Measurements from ENCODE around the gene DHRSX. TPM values are rescaled to one million over a fixed set of nuclear protein-coding genes. Genes with fewer than 3 reads are reported as not detected.
"Not testable (repeated sequence)": the region's sequence is repeated elsewhere in the genome, so short reads cannot be mapped to it uniquely, and the experiment has no call there.

The DHRSX gene
- total and polyA plus RNA-seq, 10 of the 15 experiments (the other 5 are each of a cell fraction or from before 2014, with no cell fraction given): 1.7 to 39.5 (median 16.5) TPM

GRCh38 chrX:2242326-2242725 is 258.4 kb downstream of the DHRSX start:
- BruUV-seq (replicated peaks): no TSS peak
- no peak overlapping the region for H2AFZ ChIP-seq (ENCODE audit: control insufficient read depth, low read depth, low read length)
- in situ Hi-C loops (cut with MboI) (no loop called here), intact Hi-C loops (cut with micrococcal nuclease; ENCODE audit: unreplicated experiment) (no loop called here)
- H3K9me3 ChIP-seq (replicated peaks; ENCODE audit: control insufficient read depth, insufficient read depth, low read length): no peaks in the 10 kb centered on the region
- H4K20me1 ChIP-seq (ENCODE audit: control insufficient read depth, insufficient read depth): no peaks in the 10 kb centered on the region
- SMC1A ChIA-PET (ENCODE audit: uncharacterized antibody, unreplicated experiment): no interaction called here
- no peaks in the 10 kb centered on the region for H3K4me1 ChIP-seq (ENCODE audit: control insufficient read depth, insufficient read depth, low read length)
- POLR2A ChIA-PET: no interaction called here
- DNase-seq (ENCODE audit: low read depth, low spot score) (no peak), FAIRE-seq (no peak), ATAC-seq (no peak)
- no peaks in the 10 kb centered on the region for H3K79me2 ChIP-seq (ENCODE audit: control insufficient read depth, insufficient read depth, low read length)
- H3K9ac ChIP-seq (ENCODE audit: control insufficient read depth, insufficient read depth, low read length): no peak overlapping the region
- no peak overlapping the region for H3K4me2 ChIP-seq (ENCODE audit: control insufficient read depth, insufficient read depth)
- TF ChIP-seq ZNF622 (IDR thresholded peaks at IDR 0.05): no peak
- TF ChIP-seq TARDBP (IDR thresholded peaks at IDR 0.05; ENCODE audit: borderline replicate concordance): no peak
- TF ChIP-seq ZBTB33 (IDR thresholded peaks at IDR 0.05): no peak
- no peak for TF ChIP-seq ASH2L (IDR thresholded peaks at IDR 0.05; ENCODE audit: borderline replicate concordance, low read depth)
- no peak for TF ChIP-seq SPI1 (IDR thresholded peaks at IDR 0.05; ENCODE audit: borderline replicate concordance, insufficient read depth, low read depth, low read length)
- no peak for TF ChIP-seq CHD1 (IDR thresholded peaks at IDR 0.05; ENCODE audit: low read depth, low read length)
- no peak for TF ChIP-seq PKNOX1 (IDR thresholded peaks at IDR 0.05)
- no peak for TF ChIP-seq CREM (IDR thresholded peaks at IDR 0.05; ENCODE audit: low read depth)
- RAD21 ChIA-PET (ENCODE audit: unreplicated experiment): no interaction called here
- H3K27ac ChIP-seq (ENCODE audit: control insufficient read depth, insufficient read depth): no peak overlapping the region
- WGBS (ENCODE audit: insufficient coverage, insufficient replicate concordance, low lambda C conversion rate, missing lambda C conversion rate): 87% methylated on average over 16 of the region's 16 CpGs
- H3K27me3 ChIP-seq (replicated peaks in 1 of 2; ENCODE audit: control insufficient read depth in 2 of 2, insufficient read depth in 2 of 2, low read length in 1 of 2): no peaks in the 10 kb centered on the region
- no peaks in the 10 kb centered on the region for H3K36me3 ChIP-seq (ENCODE audit: control insufficient read depth in 2 of 2, insufficient read depth in 2 of 2, low read length in 1 of 2)
- no peak overlapping the region for H3K4me3 ChIP-seq
- CTCF ChIA-PET: no interaction called here

GRCh38 chrX:2241496-2241895 is 259.3 kb downstream of the DHRSX start:
- H2AFZ ChIP-seq (ENCODE audit: control insufficient read depth, low read depth, low read length); ATAC-seq; BruUV-seq (replicated peaks); H3K79me2 ChIP-seq (ENCODE audit: control insufficient read depth, insufficient read depth, low read length); H3K4me1 ChIP-seq (ENCODE audit: control insufficient read depth, insufficient read depth, low read length); H3K9me3 ChIP-seq (replicated peaks; ENCODE audit: control insufficient read depth, insufficient read depth, low read length); H3K27me3 ChIP-seq (replicated peaks in 1 of 2; ENCODE audit: control insufficient read depth in 2 of 2, insufficient read depth in 2 of 2, low read length in 1 of 2); RAD21 ChIA-PET (ENCODE audit: unreplicated experiment); H3K4me3 ChIP-seq; intact Hi-C loops (cut with micrococcal nuclease; ENCODE audit: unreplicated experiment); H3K4me2 ChIP-seq (ENCODE audit: control insufficient read depth, insufficient read depth); H3K27ac ChIP-seq (ENCODE audit: control insufficient read depth, insufficient read depth); FAIRE-seq; DNase-seq (ENCODE audit: low read depth, low spot score); SMC1A ChIA-PET (ENCODE audit: uncharacterized antibody, unreplicated experiment); H3K9ac ChIP-seq (ENCODE audit: control insufficient read depth, insufficient read depth, low read length); in situ Hi-C loops (cut with MboI); POLR2A ChIA-PET; H4K20me1 ChIP-seq (ENCODE audit: control insufficient read depth, insufficient read depth); CTCF ChIA-PET; H3K36me3 ChIP-seq (ENCODE audit: control insufficient read depth in 2 of 2, insufficient read depth in 2 of 2, low read length in 1 of 2): not testable (repeated sequence)
- WGBS (ENCODE audit: insufficient coverage, insufficient replicate concordance, low lambda C conversion rate, missing lambda C conversion rate): 88% methylated on average over 12 of the region's 13 CpGs

GRCh38 chrX:2240761-2241160 is 260.0 kb downstream of the DHRSX start:
- intact Hi-C loops (cut with micrococcal nuclease; ENCODE audit: unreplicated experiment); POLR2A ChIA-PET; H3K27me3 ChIP-seq (replicated peaks in 1 of 2; ENCODE audit: control insufficient read depth in 2 of 2, insufficient read depth in 2 of 2, low read length in 1 of 2); DNase-seq (ENCODE audit: low read depth, low spot score); CTCF ChIA-PET; ATAC-seq; SMC1A ChIA-PET (ENCODE audit: uncharacterized antibody, unreplicated experiment); in situ Hi-C loops (cut with MboI); H3K27ac ChIP-seq (ENCODE audit: control insufficient read depth, insufficient read depth); H3K9ac ChIP-seq (ENCODE audit: control insufficient read depth, insufficient read depth, low read length); H3K4me2 ChIP-seq (ENCODE audit: control insufficient read depth, insufficient read depth); FAIRE-seq; H3K4me3 ChIP-seq; H4K20me1 ChIP-seq (ENCODE audit: control insufficient read depth, insufficient read depth); H3K79me2 ChIP-seq (ENCODE audit: control insufficient read depth, insufficient read depth, low read length); RAD21 ChIA-PET (ENCODE audit: unreplicated experiment); H3K4me1 ChIP-seq (ENCODE audit: control insufficient read depth, insufficient read depth, low read length); H2AFZ ChIP-seq (ENCODE audit: control insufficient read depth, low read depth, low read length); H3K9me3 ChIP-seq (replicated peaks; ENCODE audit: control insufficient read depth, insufficient read depth, low read length); H3K36me3 ChIP-seq (ENCODE audit: control insufficient read depth in 2 of 2, insufficient read depth in 2 of 2, low read length in 1 of 2); BruUV-seq (replicated peaks): not testable (repeated sequence)
- WGBS (ENCODE audit: insufficient coverage, insufficient replicate concordance, low lambda C conversion rate, missing lambda C conversion rate): 83% methylated on average over 12 of the region's 12 CpGs
